ENCODE measurements around the gene IFITM10.

Gene IFITM10

DNA sequence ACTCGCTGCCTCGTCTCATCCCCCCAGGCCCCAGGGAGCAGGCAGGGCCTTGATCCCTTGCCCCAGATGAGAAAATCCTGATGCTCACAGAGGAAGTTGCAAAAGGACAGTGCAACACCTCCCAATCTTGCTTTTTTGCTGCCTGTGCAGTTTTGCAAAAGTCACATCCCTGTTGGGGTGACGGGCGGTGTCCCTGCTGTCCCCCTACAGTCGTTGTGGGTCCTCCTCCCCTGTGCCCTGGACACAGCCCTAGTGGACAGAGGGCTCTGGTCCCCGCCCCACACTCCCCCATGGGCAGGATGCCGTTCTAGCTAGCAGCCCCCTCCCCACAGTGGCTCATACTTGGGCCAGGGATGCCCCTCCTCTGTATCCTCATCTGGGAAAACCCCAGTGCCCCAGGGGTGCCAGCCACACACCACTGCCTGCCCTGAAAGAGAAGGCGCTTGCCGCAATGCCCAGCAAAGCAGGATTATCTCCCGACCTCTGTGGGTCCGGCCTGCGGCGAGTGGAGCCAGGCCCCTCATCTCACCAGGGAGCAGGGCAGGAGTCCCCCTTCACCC is 31.7 kb upstream of the IFITM10 start:
- H3K4me3 ChIP-seq (ENCODE audit: control insufficient read depth, low read depth, low read length): no peak overlapping the region
- TF ChIP-seq, protein P1, sequence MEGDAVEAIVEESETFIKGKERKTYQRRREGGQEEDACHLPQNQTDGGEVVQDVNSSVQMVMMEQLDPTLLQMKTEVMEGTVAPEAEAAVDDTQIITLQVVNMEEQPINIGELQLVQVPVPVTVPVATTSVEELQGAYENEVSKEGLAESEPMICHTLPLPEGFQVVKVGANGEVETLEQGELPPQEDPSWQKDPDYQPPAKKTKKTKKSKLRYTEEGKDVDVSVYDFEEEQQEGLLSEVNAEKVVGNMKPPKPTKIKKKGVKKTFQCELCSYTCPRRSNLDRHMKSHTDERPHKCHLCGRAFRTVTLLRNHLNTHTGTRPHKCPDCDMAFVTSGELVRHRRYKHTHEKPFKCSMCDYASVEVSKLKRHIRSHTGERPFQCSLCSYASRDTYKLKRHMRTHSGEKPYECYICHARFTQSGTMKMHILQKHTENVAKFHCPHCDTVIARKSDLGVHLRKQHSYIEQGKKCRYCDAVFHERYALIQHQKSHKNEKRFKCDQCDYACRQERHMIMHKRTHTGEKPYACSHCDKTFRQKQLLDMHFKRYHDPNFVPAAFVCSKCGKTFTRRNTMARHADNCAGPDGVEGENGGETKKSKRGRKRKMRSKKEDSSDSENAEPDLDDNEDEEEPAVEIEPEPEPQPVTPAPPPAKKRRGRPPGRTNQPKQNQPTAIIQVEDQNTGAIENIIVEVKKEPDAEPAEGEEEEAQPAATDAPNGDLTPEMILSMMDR (conservative IDR thresholded peaks at IDR 0.05; ENCODE audit: control insufficient read depth, insufficient read depth, low read depth, low read length): no peak
- no peak for DNase-seq (ENCODE audit: low read depth)

DNA sequence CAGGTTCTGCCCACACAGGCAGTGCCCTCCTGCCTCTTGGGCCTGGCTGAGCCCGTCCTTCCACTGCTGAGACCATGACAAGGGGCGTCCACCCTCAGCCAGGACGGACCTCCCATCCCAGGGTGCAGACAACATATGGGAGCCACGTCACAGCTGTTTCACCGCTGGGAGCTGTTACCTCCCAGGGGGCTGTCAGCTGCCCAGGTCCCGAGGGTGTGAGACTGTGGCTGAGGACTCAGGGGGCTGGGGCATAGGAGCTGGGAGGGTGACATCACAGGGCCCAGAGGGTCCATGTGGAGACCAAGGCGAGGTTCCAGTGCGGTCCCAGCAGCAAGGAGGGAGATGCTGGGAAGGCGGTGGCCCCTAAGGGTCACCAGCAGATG is 31.2 kb upstream of the IFITM10 start:
- H3K4me3 ChIP-seq (ENCODE audit: control insufficient read depth, low read depth, low read length): no peak overlapping the region
- TF ChIP-seq, protein P1 (conservative IDR thresholded peaks at IDR 0.05; ENCODE audit: control insufficient read depth, insufficient read depth, low read depth, low read length): no peak
- DNase-seq (ENCODE audit: low read depth): no peak

DNA sequence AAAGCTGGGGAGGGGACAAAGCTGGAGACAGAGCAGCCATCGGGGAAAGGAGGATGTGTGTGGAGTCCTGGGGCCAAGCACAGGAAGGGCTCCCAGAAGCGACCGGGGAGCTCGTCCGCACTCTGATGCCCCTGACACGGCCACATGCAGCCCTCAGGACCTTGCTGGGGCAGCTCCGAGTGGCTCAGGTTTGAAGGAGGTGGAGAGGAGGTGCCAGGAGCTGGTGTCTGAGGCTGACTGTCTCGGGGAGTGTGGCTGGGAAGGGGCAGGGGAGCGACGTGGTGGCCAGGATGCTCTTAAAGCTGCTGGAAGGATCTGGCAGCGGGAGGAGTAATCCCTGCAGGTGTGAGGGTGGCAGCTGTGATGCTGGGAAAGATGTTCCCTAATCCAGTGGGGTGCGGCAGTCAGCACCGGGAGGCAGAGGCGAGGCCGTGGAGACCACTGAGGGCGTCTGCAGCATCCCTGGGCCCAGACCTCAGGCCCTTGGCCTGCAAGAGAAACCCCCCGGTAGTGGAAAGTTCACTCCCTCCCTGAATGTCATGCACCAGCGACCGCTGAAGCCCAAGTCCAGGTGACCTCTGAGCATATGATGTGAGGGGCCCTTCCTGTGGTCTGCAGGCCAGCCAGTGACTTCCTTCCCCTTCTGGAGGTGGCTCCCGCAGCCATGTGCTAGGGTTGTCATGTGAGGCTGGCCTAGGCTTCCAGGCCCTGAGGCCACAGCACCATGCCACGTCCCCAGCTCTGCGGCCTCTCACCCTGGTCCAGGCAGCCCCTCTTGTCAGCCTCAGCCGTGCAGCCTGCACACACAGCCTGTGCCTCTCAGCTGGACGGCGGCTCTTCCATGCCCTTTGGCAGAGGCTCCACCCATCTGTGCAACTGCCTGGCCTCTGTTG is 30.6 kb upstream of the IFITM10 start:
- no peak for DNase-seq (ENCODE audit: low read depth)
- H3K4me3 ChIP-seq (ENCODE audit: control insufficient read depth, low read depth, low read length): no peak overlapping the region
- TF ChIP-seq, protein P1 (conservative IDR thresholded peaks at IDR 0.05; ENCODE audit: control insufficient read depth, insufficient read depth, low read depth, low read length): no peak

DNA sequence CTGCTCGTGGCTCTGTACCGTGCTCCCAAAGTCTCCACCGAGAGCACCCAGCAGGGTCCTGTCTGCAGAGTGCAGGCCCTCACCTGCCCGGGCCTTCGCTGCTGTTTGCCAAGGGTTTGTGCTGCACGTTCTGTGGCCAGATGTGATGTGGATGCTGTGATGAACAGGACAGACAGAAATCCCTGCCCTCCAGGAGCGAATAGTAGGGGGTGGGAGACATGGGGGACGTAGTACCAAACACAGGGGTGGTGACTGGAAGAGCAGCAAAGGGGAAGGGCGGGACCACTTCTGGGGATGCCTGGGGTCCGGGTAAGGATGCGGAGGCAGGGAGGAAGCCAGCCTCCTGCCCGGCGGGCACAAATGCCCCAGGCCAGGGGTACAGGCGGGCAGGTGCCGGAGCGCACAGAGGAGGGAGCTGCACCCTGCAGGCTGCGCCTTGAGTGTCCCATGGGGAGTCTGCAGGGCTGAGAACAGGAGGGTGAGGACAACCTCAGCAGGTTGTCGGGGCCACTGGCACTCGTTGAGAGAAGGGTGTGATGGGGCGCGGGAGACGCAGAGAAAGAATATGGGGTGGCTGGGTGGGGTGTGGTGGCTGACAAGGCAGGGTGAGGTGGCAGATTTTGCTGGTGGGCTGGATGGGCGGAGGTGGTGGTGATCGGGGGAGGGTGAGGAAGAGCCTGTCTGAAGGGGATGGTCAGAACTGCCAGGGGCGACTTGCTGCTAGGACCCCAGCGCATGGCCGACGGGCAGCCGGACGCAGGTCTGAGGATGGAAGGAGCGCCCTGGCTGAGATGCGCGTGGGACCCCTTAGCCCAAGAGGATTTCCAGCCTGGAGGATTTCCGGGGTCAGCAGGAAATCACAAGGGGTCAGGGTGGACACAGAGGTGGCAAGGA is 29.7 kb upstream of the IFITM10 start:
- no peak overlapping the region for H3K4me3 ChIP-seq (ENCODE audit: control insufficient read depth, low read depth, low read length)
- DNase-seq (ENCODE audit: low read depth): no peak
- TF ChIP-seq, protein P1 (conservative IDR thresholded peaks at IDR 0.05; ENCODE audit: control insufficient read depth, insufficient read depth, low read depth, low read length): no peak

DNA sequence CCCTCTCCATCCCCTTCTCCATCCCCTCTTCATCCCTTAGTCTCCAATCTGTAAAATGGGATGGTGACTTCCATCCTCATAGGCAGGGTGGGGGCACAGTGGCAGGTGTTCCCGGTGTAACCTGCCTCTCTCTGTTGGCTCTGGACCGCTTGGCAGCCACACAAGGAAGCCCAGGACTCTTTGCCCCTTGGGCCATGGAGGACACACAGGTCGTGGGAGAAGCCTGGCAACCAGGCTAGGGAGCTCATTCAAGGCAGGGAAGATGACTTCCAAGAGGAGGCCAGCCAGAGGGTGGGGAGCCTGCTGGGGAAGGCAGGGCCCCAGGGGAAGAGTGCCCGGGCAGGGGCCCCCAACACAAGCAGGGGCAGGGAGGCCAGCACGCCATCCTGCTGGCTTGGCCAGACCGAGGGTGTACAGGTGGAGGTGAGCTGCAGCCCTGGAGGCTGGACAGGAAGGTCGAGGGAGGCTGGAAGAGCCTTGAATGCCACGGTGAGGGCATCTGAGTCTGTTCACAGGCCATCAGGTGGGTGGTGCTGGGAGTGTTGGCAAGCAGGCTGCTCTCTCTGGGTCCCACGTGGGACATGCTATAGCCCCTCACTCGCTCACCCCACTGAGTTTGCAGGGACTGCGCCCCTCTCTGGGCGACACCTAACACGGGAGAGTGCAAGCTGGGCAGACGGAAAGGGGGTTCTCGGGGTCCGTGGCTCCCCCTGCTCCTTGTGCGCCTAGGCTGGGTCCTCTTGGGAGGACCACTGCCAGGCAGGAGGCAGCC is 28.8 kb upstream of the IFITM10 start:
- no peak overlapping the region for H3K4me3 ChIP-seq (ENCODE audit: control insufficient read depth, low read depth, low read length)
- no peak for DNase-seq (ENCODE audit: low read depth)

More for the DNA sequence above, 28.8 kb upstream of the IFITM10 start:
- TF ChIP-seq, protein P1 (conservative IDR thresholded peaks at IDR 0.05; ENCODE audit: control insufficient read depth, insufficient read depth, low read depth, low read length): no peak
